Measurements from ENCODE around the gene ZNF300.
"Not testable (repeated sequence)": the region's sequence is repeated elsewhere in the genome, so short reads cannot be mapped to it uniquely, and the experiment has no call there.

The ZNF300 gene

GRCh38 chr5:150845185-150845859 is 59.5 kb downstream of the ZNF300 start:
- not testable (repeated sequence) for DNase-seq (ENCODE audit: low read depth)

Data from GM04503 (cell line).